DOHH2 (cell line): ENCODE measurements around the gene COL9A3.

Experiments
- H3F3A ChIP-seq: fragments of 200-600 bp; sonication (generic), shearing (Covaris generic); 2 replicates; pipeline ENCODE4 v1.6.0; 2016; ENCODE audit warnings: antibody characterized with exemption, mild to moderate bottlenecking; ENCODE audit not compliant: control insufficient read depth, insufficient read depth
- H3K27ac ChIP-seq: fragments of 200-600 bp; sonication (generic); 2 replicates; pipeline ENCODE4 v1.5.1; 2014; ENCODE audit warnings: low read depth, mild to moderate bottlenecking, low read length, moderate library complexity
- H3K27me3 ChIP-seq: fragments of 200-600 bp; sonication (generic); 2 replicates; pipeline ENCODE4 v1.6.1; 2014; ENCODE audit warnings: mild to moderate bottlenecking, low read length, mixed read lengths; ENCODE audit not compliant: control insufficient read depth
- H3K36me3 ChIP-seq: fragments of 200-600 bp; sonication (generic); 2 replicates; pipeline ENCODE4 v1.6.1; 2014; ENCODE audit warnings: mild to moderate bottlenecking, low read length, moderate library complexity, mixed read lengths; ENCODE audit not compliant: control insufficient read depth
- H3K4me1 ChIP-seq: fragments of 200-600 bp; sonication (generic); 2 replicates; pipeline ENCODE4 v1.6.1; 2014; ENCODE audit warnings: mild to moderate bottlenecking, low read length, mixed read lengths; ENCODE audit not compliant: control insufficient read depth
- H3K4me2 ChIP-seq: fragments of 200-600 bp; sonication (generic); 2 replicates; pipeline ENCODE4 v1.6.0; 2014; ENCODE audit warnings: mild to moderate bottlenecking, low read length, moderate library complexity
- H3K4me3 ChIP-seq: fragments of 200-600 bp; sonication (generic); 2 replicates; pipeline ENCODE4 v1.5.1; 2014; ENCODE audit warnings: mild to moderate bottlenecking, low read length, mixed read lengths
- H3K79me2 ChIP-seq: fragments of 200-600 bp; sonication (generic); 2 replicates; pipeline ENCODE4 v1.6.1; 2014; ENCODE audit warnings: mild to moderate bottlenecking, low read length, mixed read lengths; ENCODE audit not compliant: control insufficient read depth
- H3K9me2 ChIP-seq: fragments of 200-600 bp; sonication (generic); replicated peaks from 2 replicates; pipeline ENCODE4 v1.6.1; 2014; ENCODE audit warnings: mild to moderate bottlenecking, low read length, mixed read lengths; ENCODE audit not compliant: control insufficient read depth
- H3K9me3 ChIP-seq: fragments of 200-600 bp; sonication (generic); 2 replicates; pipeline ENCODE4 v1.6.1; 2014; ENCODE audit warnings: antibody characterized with exemption, low read length, mixed read lengths; ENCODE audit not compliant: control insufficient read depth, insufficient read depth
- H4K20me1 ChIP-seq: fragments of 200-600 bp; sonication (generic); 2 replicates; pipeline ENCODE4 v1.6.0; 2014; ENCODE audit warnings: low read depth, mild to moderate bottlenecking, antibody characterized with exemption, low read length, moderate library complexity; ENCODE audit not compliant: control insufficient read depth, insufficient read depth
- CTCF ChIP-seq: fragments of 200-600 bp; sonication (generic); IDR thresholded peaks from one replicate; pipeline ENCODE4 v1.5.1; 2014; ENCODE audit warnings: antibody characterized with exemption, mild to moderate bottlenecking, low read depth, low read length; ENCODE audit not compliant: poor library complexity, severe bottlenecking
- EZH2phosphoT487 ChIP-seq: fragments of 200-600 bp; sonication (generic); IDR thresholded peaks from 2 replicates; pipeline ENCODE4 v1.6.1; 2017; ENCODE audit warnings: borderline replicate concordance, mild to moderate bottlenecking, antibody characterized with exemption, low read length, moderate library complexity, mixed read lengths

The COL9A3 gene

GRCh38 chr20:62799459-62799858 is 17.4 kb upstream of the COL9A3 start:
- Histone ChIP-seq H3K9me2 (no peaks in the 10 kb centered on the region), H3F3A (peaks cover 17% of the 10 kb centered on the region), H3K27me3 (no peaks in the 10 kb centered on the region)

GRCh38 chr20:62799873-62800272 is 17.0 kb upstream of the COL9A3 start:
- H3F3A ChIP-seq: peaks cover 14% of the 10 kb centered on the region
- H3K36me3 ChIP-seq: peaks cover 45% of the 10 kb centered on the region
- no peak overlapping the region for H3K4me2 ChIP-seq
- no peaks in the 10 kb centered on the region for H3K9me2 ChIP-seq
- TF ChIP-seq CTCF (no peak), EZH2phosphoT487 (no peak)
- peaks cover 17% of the 10 kb centered on the region for H3K79me2 ChIP-seq
- H3K9me3 ChIP-seq: no peaks in the 10 kb centered on the region
- H3K4me1 ChIP-seq: peaks cover 32% of the 10 kb centered on the region
- no peaks in the 10 kb centered on the region for H3K27me3 ChIP-seq
- H4K20me1 ChIP-seq: no peaks in the 10 kb centered on the region
- H3K27ac ChIP-seq: no peak overlapping the region
- H3K4me3 ChIP-seq: no peak overlapping the region

More at GRCh38 chr20:62799459-62799858, 17.4 kb upstream of the COL9A3 start:
- Histone ChIP-seq H3K4me3 (no peak overlapping the region), H3K36me3 (peaks cover 45% of the 10 kb centered on the region), H3K4me2 (no peak overlapping the region), H3K4me1 (peaks cover 36% of the 10 kb centered on the region), H3K79me2 (peaks cover 15% of the 10 kb centered on the region), H3K9me3 (no peaks in the 10 kb centered on the region), H4K20me1 (no peaks in the 10 kb centered on the region), H3K27ac (no peak overlapping the region)
- no peak for TF ChIP-seq EZH2phosphoT487

GRCh38 chr20:62800314-62801259 is 16.3 kb upstream of the COL9A3 start:
- no peak overlapping the region for H3K4me2 ChIP-seq
- H3K9me2 ChIP-seq: no peaks in the 10 kb centered on the region
- H4K20me1 ChIP-seq: peaks cover 2% of the 10 kb centered on the region; the same call in 1 of the 2 replicates
- TF ChIP-seq EZH2phosphoT487: no peak
- no peak for TF ChIP-seq CTCF
- H3K27me3 ChIP-seq: no peaks in the 10 kb centered on the region
- no peaks in the 10 kb centered on the region for H3K9me3 ChIP-seq
- peaks cover 11% of the 10 kb centered on the region for H3F3A ChIP-seq
- H3K27ac ChIP-seq: no peak overlapping the region
- peaks cover 48% of the 10 kb centered on the region for H3K36me3 ChIP-seq
- peaks cover 25% of the 10 kb centered on the region for H3K4me1 ChIP-seq
- H3K79me2 ChIP-seq: peaks cover 24% of the 10 kb centered on the region
- H3K4me3 ChIP-seq: no peak overlapping the region

- no peak for TF ChIP-seq CTCF
- TF ChIP-seq EZH2phosphoT487: no peak
- peaks cover 56% of the 10 kb centered on the region for H3K36me3 ChIP-seq
- peaks cover 11% of the 10 kb centered on the region for H4K20me1 ChIP-seq
- H3K4me1 ChIP-seq: peaks cover 27% of the 10 kb centered on the region
- no peak overlapping the region for H3K4me3 ChIP-seq
- no peak overlapping the region for H3K4me2 ChIP-seq
- H3K27ac ChIP-seq: no peak overlapping the region
- H3F3A ChIP-seq: peaks cover 5% of the 10 kb centered on the region; the same call in 1 of the 2 replicates
- H3K9me3 ChIP-seq: no peaks in the 10 kb centered on the region
- no peaks in the 10 kb centered on the region for H3K9me2 ChIP-seq
- H3K79me2 ChIP-seq: peaks cover 32% of the 10 kb centered on the region
- no peaks in the 10 kb centered on the region for H3K27me3 ChIP-seq
These were observed 15.4 kb upstream of the COL9A3 start for GRCh38 chr20:62801284-62802010.
